WERI-Rb-1 (cell line): Measurements from ENCODE around the gene METTL23.
"Not testable (repeated sequence)": the region's sequence is repeated elsewhere in the genome, so short reads cannot be mapped to it uniquely, and the experiment has no call there.

Experiments
- DNase-seq: peaks from one replicate; pipeline ENCODE4 v3.0.0-alpha.2; 2020
- H3K27ac ChIP-seq: fragments of 250-450 bp; sonication (Bioruptor Pico); 2 replicates; pipeline ENCODE4 v1.5.1; 2020; ENCODE audit warnings: mild to moderate bottlenecking, moderate library complexity
- H3K27me3 ChIP-seq: fragments of 250-450 bp; sonication (Bioruptor Pico); 2 replicates; pipeline ENCODE4 v1.5.1; 2021; ENCODE audit warnings: mild to moderate bottlenecking, low read depth, moderate library complexity; ENCODE audit not compliant: insufficient read depth, severe bottlenecking
- H3K36me3 ChIP-seq: fragments of 250-450 bp; sonication (Bioruptor Pico); 2 replicates; pipeline ENCODE4 v1.5.1; 2020; ENCODE audit warnings: mild to moderate bottlenecking, moderate library complexity
- H3K4me3 ChIP-seq: 2 replicates; pipeline ENCODE4 v1.5.1; 2011; ENCODE audit warnings: low read depth, mild to moderate bottlenecking, control low read depth, low read length
- H3K9me3 ChIP-seq: fragments of 250-450 bp; sonication (Bioruptor Pico); 2 replicates; pipeline ENCODE4 v1.5.1; 2021; ENCODE audit warnings: mild to moderate bottlenecking, moderate library complexity; ENCODE audit not compliant: severe bottlenecking
- TF ChIP-seq, protein P1 (sequence below): IDR thresholded peaks from 2 replicates; pipeline ENCODE4 v1.5.1; 2011; ENCODE audit warnings: low read depth, mild to moderate bottlenecking, control low read depth, inconsistent platforms, low read length

Gene METTL23

DNA sequence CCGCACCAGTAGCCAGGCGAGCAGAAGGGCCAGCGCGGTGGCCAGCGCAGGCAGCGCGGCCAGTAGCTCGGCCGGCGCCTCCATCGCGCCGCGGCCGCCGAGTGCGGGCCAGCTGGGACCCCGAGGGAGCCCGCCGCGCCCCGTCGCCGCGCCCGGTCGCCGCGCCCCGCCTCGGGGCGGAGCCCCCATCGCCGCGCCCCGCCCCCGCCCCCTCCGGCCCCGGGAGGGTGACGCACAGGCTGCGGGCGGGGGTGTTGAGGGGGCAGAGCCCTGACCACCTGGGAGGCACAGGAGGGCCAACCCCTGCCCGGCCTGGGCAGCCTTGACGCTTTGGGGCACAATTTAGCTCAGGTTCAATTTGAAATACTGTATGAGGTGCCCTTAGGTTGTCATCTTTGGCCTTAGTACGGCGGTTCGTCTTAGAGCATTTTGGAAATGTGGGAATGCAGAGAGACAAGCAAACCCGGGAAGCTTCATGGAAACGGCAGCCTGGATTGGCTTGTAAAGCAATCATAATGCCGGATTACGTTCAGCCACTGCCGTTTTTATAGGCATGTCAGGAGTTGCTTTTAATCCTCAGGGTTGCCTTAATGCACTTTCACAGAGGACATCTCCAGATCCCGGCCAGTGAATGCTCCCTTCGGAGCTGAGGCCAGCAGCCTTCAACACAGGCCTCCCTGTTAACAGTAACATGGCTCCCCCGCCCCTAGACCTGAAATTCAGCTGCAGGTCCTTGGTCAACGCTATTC is 15.6 kb upstream of the METTL23 start, which contains the start of gene MXRA7:
Gene MXRA7, minus strand, starts transcription at position 103 of the 749 bp plus-strand sequence. Its CDS starts 19 bp downstream, at position 84.
- TF ChIP-seq, protein P1, sequence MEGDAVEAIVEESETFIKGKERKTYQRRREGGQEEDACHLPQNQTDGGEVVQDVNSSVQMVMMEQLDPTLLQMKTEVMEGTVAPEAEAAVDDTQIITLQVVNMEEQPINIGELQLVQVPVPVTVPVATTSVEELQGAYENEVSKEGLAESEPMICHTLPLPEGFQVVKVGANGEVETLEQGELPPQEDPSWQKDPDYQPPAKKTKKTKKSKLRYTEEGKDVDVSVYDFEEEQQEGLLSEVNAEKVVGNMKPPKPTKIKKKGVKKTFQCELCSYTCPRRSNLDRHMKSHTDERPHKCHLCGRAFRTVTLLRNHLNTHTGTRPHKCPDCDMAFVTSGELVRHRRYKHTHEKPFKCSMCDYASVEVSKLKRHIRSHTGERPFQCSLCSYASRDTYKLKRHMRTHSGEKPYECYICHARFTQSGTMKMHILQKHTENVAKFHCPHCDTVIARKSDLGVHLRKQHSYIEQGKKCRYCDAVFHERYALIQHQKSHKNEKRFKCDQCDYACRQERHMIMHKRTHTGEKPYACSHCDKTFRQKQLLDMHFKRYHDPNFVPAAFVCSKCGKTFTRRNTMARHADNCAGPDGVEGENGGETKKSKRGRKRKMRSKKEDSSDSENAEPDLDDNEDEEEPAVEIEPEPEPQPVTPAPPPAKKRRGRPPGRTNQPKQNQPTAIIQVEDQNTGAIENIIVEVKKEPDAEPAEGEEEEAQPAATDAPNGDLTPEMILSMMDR: no peak
- Histone ChIP-seq H3K36me3 (peaks cover 38% of the 10 kb centered on the region), H3K4me3 (peak within 1 kb of the TSS; percentile 67), H3K27me3 (no peaks in the 10 kb centered on the region), H3K27ac (peak within 1 kb of the TSS; percentile 91), H3K9me3 (no peaks in the 10 kb centered on the region)
- DNase-seq: peak; percentile 92

DNA sequence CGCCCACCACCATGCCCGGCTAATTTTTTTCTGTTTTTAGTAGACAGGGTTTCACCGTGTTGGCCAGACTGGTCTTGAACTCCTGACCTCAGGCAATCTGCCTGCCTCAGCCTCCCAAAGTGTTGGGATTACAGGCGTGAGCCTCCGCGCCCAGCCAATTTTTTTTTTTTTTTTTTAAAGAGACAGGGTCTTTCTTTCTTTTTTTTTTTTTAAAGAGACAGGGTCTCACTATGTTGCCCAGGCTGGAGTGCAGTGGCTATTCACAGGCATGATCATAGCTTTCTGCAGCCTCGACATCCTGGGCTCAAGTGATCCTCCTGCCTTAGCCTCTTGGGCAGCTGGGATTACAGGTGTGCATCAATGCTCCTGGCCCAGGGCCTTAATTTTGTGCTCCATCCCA is 14.3 kb upstream of the METTL23 start:
- DNase-seq, H3K9me3 ChIP-seq, H3K27me3 ChIP-seq, H3K4me3 ChIP-seq: not testable (repeated sequence)
- peak overlapping the region; percentile 91 for H3K27ac ChIP-seq
- H3K36me3 ChIP-seq: peaks cover 46% of the 10 kb centered on the region

DNA sequence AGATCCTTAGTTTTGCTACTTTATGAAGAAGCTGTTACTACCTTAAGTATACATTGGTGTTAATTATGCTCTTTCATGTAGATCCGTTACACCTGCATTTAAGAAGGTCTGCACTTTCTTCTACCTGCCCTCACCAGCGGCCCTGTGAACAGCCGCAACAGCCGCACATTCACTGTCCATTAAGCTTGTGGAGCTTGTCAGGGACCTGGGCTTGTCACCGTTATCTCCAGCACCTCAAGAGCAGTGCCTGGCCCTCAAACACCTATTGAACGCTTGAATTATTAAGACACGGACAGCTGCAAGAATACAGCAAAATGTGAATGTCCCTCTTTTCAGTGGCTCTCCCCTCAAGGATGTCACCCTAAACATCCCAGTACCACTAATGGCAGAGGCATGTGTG is 12.9 kb upstream of the METTL23 start:
- no peak overlapping the region for H3K27ac ChIP-seq
- H3K4me3 ChIP-seq: no peak overlapping the region
- DNase-seq: no peak
- H3K27me3 ChIP-seq: no peaks in the 10 kb centered on the region
- H3K9me3 ChIP-seq: no peaks in the 10 kb centered on the region
- TF ChIP-seq, protein P1: no peak
- H3K36me3 ChIP-seq: peaks cover 60% of the 10 kb centered on the region

DNA sequence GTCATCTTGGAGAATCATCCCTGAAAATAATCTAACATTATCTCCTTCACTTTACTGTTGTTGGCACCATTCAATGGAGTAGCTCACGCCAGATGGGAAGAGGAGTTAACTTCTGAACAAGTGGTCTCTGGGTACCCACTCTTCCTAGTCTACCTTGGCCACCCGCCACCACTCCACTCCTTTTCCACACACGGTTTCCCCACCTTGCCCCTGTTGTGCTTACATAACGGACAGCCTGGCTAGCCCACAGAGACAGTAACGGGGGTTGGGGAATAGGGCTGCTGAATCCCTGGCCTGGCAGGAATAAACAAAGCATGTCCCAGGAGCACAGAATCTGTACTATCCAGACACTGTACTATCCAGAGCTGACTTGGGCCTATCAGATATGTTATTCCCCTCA is 12.3 kb upstream of the METTL23 start:
- no peak for DNase-seq
- H3K9me3 ChIP-seq: no peaks in the 10 kb centered on the region
- no peak overlapping the region for H3K4me3 ChIP-seq
- TF ChIP-seq, protein P1: no peak
- peaks cover 66% of the 10 kb centered on the region for H3K36me3 ChIP-seq
- peak overlapping the region; percentile 11; the same call in 1 of the 2 replicates for H3K27ac ChIP-seq
- H3K27me3 ChIP-seq: no peaks in the 10 kb centered on the region

DNA sequence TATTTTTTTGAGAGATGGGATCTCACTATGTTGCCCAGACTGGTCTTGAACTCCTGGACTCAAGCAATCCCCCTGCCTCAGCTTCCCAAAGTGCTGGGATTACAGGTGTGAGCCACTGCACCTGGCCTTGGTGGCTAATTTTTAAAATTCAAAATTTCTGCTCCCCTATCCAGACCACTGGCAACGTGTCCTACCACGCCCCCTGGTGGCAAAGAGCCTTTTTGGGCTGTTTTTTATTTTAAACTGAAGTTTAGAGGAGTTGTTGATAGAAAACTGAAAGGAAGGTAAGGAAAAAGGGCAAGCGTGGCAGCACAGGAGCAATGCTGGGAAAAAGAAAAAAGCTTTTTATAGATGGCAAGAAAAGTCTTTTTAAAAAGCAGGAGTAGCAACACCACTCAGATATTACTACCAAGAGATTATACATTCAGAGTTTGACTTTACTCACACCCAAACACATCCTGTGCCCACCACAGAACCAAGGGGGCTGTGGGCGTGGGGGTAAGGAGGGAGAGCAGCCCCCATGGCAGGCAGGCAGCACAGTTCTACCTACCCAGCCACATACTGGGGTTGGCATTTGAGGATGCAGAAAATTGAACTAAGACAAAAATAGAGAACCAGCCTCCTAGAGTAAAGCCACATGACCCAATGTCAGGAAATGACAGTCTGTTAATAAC is 11.7 kb upstream of the METTL23 start:
- no peaks in the 10 kb centered on the region for H3K9me3 ChIP-seq
- H3K36me3 ChIP-seq: peaks cover 72% of the 10 kb centered on the region
- no peak overlapping the region for H3K27ac ChIP-seq
- H3K27me3 ChIP-seq: no peaks in the 10 kb centered on the region
- DNase-seq: peak; percentile 70
- TF ChIP-seq, protein P1: peak; percentile 58
- H3K4me3 ChIP-seq: no peak overlapping the region

DNA sequence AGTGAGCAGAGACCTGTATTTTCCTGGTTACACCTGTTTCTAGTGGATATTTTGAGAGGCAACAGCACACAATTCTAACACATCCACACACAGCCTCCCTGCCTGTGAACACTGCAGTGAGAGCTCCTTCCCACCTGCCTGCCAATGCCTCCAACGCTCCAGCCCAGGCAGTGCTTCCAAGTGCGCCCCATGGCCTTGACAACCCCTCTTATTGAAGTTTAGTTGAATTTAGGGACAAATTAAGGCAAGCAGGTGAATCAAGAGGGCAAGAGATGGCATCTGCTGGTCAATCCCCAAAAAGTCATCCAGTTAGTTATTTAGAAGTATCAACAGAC is 11.2 kb upstream of the METTL23 start:
- H3K4me3 ChIP-seq: no peak overlapping the region
- H3K27ac ChIP-seq: no peak overlapping the region
- H3K9me3 ChIP-seq: no peaks in the 10 kb centered on the region
- peaks cover 77% of the 10 kb centered on the region for H3K36me3 ChIP-seq
- TF ChIP-seq, protein P1: no peak
- no peak for DNase-seq
- no peaks in the 10 kb centered on the region for H3K27me3 ChIP-seq
